T-helper 2 cell (primary cell): ENCODE results near the gene NR4A3.
"Not testable (repeated sequence)": the region's sequence is repeated elsewhere in the genome, so short reads cannot be mapped to it uniquely, and the experiment has no call there.

Source experiments
- DNase-seq, 5 experiments: peaks; one replicate each; pipeline versions ENCODE4 v3.0.0 to v3.0.0-alpha.2; 2012 to 2022
- total RNA-seq, 2 donors: gene quantifications; one replicate each; lab custom pipeline; 2026; lab: John Stamatoyannopoulos, UW

Gene NR4A3
- total RNA-seq, result 81.2 to 370 reads per million in 2 donors

GRCh38 chr9:99821396-99822108 lies at the start of gene NR4A3:
NR4A3 (plus strand) TSS chr9:99821885; CDS start chr9:99828043, 6,158 bp downstream.
- DNase-seq, result peak; percentile 73 to 96 (median 91)

DNA sequence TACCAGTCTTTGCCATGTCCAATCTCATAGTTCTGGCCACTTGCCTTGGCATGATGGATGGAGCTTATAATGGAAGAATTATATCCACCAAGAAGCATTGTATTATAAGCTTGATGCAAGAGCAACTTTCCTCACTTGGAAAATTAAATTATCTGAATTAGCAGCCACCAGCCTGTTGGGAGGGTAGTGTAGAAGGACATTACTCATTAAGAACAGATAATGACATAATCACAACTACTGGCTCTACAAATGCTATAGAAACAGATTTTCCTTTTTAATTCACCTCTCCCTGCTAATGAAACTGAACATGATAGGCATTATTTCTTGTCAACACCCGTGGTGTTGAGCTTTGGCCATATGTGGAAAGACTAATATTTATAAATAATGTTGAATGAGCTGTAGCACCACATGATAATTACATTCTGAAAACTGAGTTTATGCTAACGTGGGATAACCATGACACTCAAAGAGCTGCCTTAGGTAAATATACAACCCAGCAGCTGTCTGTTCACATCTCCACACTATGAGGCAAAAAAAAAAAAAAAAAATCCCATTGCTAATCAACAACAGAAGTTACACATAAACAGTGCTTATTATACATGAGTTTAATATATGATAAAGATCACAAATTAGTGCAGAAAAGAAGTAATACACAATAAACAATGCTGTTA lies 48.1 kb upstream of the NR4A3 start:
- no peak for DNase-seq

DNA sequence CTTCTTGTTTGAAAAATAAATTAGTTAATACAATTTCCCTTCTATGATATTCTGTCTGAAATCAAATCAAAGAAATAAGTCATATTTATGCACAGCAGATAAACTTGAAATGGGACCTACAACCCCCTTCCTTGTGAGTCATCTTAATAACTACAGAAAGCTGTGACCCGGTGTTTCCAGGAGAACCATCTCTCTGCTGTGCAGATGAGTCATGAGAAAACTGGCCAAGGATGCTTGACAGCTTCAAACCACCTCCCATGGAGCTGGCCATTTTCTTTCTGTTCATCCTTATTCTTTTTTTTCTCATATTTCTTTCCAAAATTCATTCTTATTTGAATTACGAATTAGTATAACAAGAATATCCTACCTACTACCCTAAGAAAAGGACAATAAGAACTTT lies 43.4 kb upstream of the NR4A3 start:
- DNase-seq, result peak in 1 of 5 experiments; percentile 11

- DNase-seq, result no peak
These were observed 42.8 kb upstream of the NR4A3 start for GRCh38 chr9:99778836-99779235.

GRCh38 chr9:99779277-99779676 lies 42.4 kb upstream of the NR4A3 start:
- no peak for DNase-seq

- not testable (repeated sequence) for DNase-seq
These were observed 39.3 kb upstream of the NR4A3 start for GRCh38 chr9:99782349-99782748.

GRCh38 chr9:99782962-99783718 lies 38.5 kb upstream of the NR4A3 start:
- no peak for DNase-seq

GRCh38 chr9:99783799-99784198 lies 37.9 kb upstream of the NR4A3 start:
- DNase-seq, result no peak

DNA sequence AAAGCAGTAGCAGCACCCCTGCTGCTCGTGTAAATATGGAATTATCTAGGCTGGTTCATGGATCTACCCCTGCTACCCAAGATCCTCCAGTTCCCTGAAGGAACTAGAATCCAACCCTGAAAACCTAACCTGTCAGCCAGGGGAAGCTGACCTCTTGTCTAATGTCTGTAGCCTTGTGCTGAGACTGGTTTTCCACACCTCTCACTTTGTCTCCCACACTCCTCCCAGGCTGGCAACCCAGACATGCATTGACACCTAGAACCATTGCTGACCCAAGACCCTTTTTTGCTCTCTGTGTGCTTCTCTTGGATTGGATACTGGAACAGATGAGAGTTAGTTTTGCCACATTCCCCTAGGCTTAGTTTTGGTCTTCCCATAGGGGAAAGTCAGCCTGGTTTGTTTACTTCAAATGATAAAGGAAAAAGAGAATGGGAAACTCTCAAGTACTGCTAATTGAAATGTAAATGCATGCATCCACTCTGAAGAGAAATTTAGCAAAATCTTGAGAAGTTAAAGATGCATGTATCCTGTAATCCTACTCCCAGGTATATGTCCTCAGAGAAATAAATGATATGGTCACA lies 36.6 kb upstream of the NR4A3 start:
- DNase-seq, result no peak

- no peak for DNase-seq
These were observed 34.1 kb upstream of the NR4A3 start for GRCh38 chr9:99787556-99787955.

- DNase-seq, result no peak
These were observed 28.2 kb upstream of the NR4A3 start for GRCh38 chr9:99793528-99793927.

GRCh38 chr9:99796231-99796630 lies 25.5 kb upstream of the NR4A3 start:
- DNase-seq, result no peak

DNA sequence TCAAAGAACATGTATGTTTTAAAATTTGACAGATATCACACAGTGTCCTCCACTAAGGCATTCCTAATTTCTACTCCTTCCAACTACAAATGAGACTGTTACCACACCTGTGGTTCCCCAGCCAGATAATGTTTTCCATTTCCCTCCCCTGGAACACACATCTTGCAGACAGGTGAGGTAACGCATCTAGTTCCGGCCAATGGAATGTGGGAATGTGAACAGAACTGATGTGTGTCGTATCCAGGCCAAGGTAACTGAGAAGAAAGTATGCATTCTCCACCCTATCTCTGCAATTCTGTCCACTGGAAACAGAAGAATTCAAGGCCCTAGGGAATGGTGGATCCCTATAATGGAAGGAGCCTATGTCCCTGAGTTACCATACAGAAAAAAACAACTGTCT lies 19.9 kb upstream of the NR4A3 start:
- no peak for DNase-seq

- no peak for DNase-seq
These were observed 18.0 kb upstream of the NR4A3 start for GRCh38 chr9:99803694-99804093.

GRCh38 chr9:99807276-99807852 lies 14.3 kb upstream of the NR4A3 start:
- DNase-seq, result peak; percentile 11 to 68 (median 52)

DNA sequence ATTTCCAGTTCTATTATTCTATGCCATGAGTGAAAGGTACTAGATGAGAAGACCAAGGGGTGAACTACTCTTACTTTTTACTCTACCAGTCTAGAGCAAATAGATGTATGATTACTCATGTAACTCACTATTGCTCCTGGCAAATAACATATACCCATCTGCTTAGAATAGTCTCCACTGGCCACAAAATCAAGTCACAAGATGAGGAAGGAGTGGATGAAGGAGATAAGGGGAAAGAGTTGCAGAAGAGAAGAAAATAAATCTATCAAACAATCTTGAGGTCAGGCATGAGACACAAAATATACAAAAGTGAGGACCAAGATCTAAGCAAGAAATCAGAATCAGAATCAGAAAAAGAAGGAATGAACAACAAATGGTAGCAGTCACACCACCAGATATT lies 13.7 kb upstream of the NR4A3 start:
- no peak for DNase-seq

DNA sequence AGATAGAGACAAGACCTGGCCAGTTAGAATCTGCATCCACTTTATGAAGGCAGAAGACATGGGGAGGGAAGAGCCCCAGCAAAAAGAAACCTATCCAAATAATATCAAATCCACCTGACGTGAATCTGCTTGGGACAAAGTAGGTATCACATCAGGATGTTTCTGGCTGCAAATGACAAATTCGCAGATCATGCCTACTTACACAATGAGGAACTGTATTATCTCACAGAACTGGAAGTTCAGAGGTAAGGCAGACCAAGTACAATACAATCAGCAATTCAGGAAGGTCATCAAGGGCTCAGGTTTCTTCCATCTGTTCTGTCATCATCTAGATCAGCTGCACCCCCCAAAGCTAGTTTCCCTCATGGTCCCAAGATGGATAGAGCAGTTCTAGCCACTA lies 13.2 kb upstream of the NR4A3 start:
- DNase-seq, result no peak

DNA sequence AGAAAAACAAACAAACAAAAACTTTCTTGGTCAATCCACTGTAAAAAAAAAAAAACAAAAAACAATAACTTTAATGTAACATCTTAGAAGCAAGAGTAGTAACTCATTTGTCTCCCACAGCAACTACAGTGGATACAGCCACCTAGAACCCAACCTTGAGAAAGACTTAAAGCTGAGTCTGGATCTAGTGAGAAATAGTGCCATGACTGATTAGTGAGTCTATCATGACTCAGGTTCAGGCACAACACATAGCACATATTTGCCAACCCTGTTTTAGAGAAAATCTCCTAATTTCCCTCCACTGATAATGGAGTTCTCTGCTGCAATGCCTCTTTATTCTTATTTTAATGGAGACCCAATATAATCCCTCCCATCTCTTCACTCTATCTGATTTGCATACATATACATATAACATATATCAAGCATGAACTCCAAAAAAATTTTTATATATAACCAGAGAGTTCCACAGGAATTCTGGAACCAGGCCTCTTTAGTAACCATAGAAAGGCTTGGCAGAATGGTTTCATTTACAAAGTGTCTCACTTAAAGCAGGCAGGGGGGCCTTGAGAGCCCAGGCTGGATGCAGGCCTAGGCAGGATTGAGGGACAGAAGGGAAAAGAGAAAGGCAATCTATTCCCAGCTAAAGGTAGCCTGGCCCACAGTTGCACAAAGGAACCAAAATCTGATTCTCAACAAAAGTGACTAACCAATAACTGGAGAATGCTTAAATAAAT lies 11.9 kb upstream of the NR4A3 start:
- DNase-seq, result no peak

GRCh38 chr9:99811172-99811571 lies 10.5 kb upstream of the NR4A3 start:
- no peak for DNase-seq

GRCh38 chr9:99811598-99812383 lies 9.9 kb upstream of the NR4A3 start:
- DNase-seq, result peak in 1 of 5 experiments; percentile 75

DNA sequence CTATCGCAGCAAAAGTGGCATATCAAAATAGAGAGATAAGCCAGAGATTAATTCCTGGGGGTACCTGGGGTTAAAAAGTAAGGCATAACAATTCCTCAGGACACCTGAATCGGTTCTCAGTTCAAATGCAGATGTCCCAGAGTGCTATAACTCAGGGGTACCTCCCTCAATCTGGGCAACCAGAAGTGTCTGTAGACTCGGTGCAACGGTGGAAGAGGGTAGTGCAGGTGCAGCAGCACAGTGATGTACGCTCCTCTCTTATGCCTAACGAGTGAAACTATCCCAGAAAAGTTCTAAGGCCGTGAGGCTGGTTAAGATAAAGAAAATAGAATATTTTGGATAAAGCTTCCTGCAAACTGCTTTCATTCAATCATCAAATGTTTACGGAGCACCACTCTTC lies 7.9 kb upstream of the NR4A3 start:
- DNase-seq, result no peak
